A549 treated with RU486 at 1 μM for 4 hours (cell line): ENCODE results near the gene SYF2. TPM values are rescaled to one million over a fixed set of nuclear protein-coding genes. Genes with fewer than 3 reads are reported as not detected.

Source experiments
- total RNA-seq: library from RNA; stranded (reverse); fragments of 200-300 nt; extraction: Qiagen RNA extraction; gene quantifications from 5 replicates; pipeline ENCODE4 v1.2.3, GENCODE V29; 2022; ENCODE audit warnings: low read depth

SYF2 gene
- total RNA-seq: 33.8 to 50.1 TPM (median 37.9 TPM) in 5 replicates

DNA sequence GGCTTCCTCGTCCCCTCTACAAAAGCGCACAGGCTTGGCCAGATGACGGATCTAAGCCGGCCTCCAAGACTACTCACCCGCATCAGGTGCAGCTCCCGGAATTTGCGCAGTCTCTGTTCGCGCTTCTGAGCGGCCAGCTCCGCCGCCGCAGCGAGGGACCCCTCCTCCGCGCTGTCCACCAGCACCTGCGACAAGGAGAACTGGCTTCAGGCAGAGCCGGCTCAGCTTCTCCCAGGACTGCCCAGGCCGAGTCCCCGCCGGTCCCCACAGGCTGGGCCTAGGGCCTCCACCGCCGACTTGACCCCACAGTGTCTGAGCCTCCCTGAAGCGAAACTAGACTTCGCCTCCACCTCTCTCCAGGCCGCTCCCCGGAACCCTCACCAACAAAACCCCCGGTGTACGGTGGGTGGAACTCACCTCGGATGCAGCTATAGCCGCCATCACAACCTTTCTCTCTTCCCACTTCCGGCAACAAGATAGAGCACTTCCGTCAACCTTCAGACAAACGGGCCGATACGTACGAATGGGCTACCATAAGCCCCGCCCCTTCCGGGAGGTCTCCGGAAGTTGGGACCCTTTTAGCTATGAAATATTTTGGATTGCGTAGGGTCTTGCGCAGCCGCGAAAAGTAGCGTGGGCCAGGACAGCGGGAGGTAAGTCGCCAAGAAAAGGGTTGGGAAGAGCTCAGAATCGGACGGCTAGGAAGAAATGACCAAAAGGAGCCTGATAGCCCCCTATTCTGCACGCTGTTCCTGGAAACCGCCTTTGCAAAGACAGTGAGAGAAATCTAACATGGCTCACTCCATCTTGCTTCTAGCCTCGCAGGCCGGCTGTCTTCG lies at the start of gene SYF2:
Gene SYF2 (minus strand): TSS at position 476 of the 839 bp plus-strand sequence. CDS start 35 bp downstream, at position 441.

DNA sequence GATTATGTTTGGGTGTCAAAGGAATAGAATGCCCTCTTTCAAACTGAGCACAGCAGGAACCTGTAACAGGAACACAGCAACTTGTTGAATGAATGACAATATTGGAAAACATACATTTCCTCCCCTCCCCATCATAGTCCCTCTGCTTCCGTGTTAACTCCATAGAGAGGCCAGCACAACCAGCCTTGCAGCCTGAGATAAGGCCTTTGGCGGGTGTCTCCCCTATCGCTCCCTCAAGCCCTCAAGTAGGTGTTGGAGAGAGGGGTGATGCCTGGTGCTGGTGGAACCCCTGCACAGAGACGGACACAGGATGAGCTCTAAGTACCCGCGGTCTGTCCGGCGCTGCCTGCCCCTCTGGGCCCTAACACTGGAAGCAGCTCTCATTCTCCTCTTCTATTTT lies 39.9 kb upstream of the SYF2 start, which contains the start of gene RHD:
Gene RHD (plus strand): TSS at position 272 of the 400 bp plus-strand sequence. CDS start 39 bp downstream, at position 311.

GRCh38 chr1:25247024-25247828 lies 14.9 kb upstream of the SYF2 start, which contains the start of gene RSRP1:
TSS of gene RSRP1 (minus strand) at chr1:25247454. CDS start at chr1:25246963, 491 bp downstream.

Other genes starting within 250 kb of the SYF2 start
- 11.3 to 25.3 TPM (median 20.8 TPM) in 5 replicates for gene RSRP1, start 15.0 kb upstream of the SYF2 start, total RNA-seq
- gene RHD, start 40.0 kb upstream of the SYF2 start, total RNA-seq: not detected in 5 replicates
- gene TMEM50A, start 105.8 kb upstream of the SYF2 start, total RNA-seq: 55.6 to 87.6 TPM (median 77.2 TPM) in 5 replicates
- not detected in 5 replicates for gene RHCE, start 188.3 kb upstream of the SYF2 start, total RNA-seq
- gene MACO1, start 198.4 kb upstream of the SYF2 start, total RNA-seq: 8.2 to 11.7 TPM (median 9.6 TPM) in 5 replicates